NCI-H2227 treated with DMSO at 0.1 percent for 48 hours (cell line): Measurements from ENCODE around the gene PBX3.

Experiments used
- DNase-seq: peaks from one replicate; lab custom pipeline; 2025; lab: John Stamatoyannopoulos, UW

Gene PBX3

DNA sequence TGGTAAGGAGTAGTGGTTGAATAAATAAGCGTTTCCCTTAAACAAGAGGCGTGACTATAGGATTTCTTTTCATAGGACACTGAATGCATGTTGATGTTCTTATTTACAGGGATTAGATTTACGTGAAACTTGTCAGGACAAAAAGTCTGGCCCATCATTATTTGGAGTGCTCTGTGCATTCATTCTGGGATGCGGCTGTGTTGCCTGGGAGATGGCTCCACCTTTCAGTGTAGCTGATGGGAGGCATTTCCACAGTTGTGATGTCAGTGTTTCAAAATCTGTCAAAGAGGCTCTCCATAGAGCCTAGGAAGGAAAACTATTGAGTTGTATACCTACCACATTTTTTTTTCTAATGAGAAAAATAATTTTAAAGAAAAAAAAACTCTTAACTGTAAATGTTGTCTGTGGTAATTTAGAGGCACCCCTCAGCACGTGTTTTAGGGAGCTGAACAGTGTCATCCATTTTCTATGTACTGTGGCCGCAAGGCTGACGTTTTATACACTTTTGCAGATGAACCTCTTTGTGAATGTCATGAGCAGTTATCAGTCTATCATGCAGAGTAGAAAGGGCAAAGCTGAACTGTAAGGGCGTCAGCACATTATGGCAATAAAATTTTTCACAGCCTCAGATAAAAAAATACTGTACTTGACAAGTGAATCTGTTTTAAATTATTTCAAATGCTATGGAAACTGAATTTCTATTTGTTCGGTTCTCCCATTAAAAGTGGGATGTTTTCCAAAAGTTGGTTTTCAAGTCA is 202.7 kb downstream of the PBX3 start:
- no peak for DNase-seq

DNA sequence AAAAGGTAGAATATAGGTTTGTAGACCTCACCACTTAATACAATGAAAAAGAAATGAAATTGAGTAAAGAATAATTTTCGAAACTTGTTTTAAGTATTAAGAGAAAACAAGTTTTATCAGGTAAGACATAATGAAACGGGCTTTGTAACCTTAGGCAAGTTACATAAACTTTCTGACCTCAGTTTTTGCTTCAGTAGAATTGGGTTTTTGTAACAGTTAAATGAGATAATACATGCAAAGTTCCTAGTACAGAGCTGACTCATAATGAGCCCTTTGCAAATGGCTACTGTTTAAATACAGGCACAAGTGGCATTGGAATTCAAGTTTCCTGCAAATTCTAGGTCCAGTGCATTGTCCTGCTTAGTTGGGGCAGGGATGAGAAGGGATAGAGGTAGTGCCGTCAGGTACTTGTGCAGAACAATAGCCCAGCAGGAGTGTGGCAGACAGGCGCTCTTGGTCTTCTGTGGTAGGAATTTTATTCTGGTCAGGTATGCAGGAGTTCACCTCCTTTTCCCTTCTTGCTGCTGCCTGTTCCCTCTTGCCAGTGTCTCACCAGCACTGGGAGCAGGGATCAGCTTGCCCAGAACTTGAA is 203.8 kb downstream of the PBX3 start:
- no peak for DNase-seq

DNA sequence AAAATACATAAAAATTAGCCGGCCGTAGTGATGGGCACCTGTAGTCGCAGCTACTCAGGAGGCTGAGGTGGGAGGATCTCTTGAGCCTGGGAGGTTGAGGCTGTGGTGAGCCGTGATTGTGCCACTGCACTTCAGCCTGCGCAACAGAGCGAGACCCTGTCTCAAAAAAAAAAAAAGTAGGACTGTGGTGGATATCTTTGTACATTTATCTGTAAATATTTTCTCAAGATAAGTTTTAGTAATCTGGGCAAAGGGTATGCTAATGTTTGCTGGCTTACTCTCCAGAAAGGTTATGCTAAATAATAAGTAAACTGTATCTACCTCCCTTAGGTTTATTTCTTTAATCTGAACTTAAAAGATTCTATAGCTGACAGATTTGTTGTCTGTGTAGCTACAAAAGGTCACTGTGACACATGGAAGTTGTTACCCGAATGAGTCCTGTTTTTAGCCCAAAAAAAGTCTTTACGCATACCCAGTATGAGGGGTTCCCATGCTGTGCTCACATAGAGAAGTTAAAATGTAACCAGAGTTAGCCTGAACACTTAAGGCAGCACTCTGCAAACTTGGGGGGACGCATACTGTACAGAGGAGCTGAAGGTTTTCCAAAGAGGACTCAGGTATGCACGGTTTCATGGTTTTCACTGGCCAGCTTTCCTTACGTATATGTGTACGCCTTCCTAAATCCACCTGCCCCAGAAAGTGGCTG is 206.3 kb downstream of the PBX3 start:
- no peak for DNase-seq

DNA sequence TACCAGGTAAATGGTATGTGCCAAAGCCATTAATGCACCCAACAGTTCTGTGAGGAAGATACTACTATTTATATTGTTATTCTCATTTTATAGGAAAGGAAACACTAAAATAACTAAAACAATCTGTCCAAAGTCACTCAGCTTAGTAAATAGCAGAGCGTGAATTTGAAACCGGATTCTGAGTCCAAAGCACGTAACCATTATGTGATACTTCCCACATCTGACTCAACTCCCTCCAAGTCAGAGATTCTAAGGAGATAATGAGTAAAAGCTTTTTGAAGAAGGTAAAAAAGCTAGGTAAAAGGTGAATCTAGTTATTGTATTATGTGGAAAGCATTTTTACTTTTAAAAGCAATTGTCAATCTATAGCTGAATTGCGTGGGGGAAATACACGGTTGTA is 208.9 kb downstream of the PBX3 start:
- no peak for DNase-seq

DNA sequence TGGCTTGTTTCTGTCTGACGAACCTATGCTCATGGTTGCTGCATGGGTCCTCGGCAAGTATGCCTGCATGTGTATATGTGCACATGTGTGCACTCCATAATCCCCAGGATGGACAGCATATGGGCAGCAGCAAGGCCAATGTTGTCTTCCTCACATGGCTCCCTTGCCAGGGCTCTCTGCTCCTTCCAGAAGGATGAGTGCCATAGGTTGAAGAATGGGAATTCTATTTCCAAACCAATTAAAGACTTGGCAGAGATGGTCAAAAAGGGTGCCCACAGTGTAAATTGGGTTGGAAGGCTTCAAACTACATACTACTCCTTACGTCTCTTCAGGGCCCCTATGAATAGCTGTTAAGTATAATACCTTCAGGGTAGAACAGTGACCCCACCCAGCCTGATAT is 212.1 kb downstream of the PBX3 start:
- DNase-seq: no peak

DNA sequence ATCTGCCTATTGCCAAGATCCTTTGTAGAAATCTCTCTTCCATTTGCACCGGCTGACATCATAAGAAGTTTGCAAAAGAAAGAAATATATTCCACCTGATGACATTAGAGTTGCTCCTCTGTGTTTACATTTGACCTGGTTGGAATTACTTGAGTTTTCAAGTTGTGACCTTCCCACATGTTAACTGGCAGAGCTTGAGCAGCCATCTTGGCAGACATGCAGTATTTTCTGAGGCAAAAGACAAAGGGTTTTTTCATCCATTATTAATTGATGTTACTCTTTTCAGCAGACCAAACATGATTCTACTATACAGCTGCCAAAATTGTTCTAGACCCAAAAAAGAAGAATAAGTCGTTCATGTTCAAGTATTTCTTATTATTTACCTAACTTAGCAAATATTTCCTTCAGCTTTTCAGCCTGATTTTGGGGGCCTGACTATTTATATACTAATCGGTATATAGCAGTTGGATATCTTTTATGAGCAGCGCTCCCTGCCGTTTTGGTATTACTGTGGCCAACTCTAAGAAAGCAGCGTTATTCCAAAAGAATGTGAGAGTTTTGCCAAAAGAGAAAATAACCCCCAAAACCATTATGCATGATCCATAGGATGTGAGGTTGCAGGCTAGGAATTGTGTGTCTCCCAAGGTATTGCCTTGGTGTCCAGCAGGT is 212.9 kb downstream of the PBX3 start:
- DNase-seq: no peak

DNA sequence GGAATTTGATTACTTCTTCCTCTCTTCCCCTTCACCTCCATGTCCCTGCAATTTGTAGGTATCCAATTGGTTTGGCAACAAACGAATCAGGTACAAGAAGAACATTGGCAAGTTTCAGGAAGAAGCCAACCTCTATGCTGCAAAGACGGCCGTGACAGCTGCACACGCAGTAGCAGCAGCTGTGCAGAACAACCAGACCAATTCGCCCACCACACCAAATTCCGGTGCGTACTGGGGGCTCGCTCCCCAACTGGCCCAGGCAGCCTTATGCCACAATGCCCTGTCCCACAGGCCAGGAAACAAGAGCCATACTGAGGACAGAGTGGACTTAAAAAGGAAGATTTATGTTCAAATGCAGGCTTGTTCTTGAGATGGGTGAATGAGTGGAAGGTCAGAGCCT is 213.5 kb downstream of the PBX3 start:
- DNase-seq: no peak

DNA sequence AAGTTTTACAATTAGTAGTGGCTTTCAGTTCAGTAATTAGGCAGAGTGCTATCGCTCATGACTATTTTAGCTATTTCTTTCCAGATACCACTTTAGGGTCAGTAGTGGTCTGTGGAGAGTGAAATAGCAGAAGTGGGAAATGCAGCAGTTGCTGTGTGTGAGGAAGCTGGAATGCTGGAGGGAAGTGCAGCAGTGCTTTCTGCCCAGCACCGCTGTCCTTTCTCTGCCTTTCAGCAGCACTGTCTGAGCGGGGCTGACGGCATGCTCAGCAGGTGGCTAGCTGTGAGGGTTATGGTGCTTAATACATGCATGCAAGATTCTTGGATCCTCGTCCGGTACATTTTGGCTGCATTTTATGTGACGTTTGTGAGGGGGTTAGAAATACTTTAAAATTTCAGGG is 213.9 kb downstream of the PBX3 start:
- no peak for DNase-seq

DNA sequence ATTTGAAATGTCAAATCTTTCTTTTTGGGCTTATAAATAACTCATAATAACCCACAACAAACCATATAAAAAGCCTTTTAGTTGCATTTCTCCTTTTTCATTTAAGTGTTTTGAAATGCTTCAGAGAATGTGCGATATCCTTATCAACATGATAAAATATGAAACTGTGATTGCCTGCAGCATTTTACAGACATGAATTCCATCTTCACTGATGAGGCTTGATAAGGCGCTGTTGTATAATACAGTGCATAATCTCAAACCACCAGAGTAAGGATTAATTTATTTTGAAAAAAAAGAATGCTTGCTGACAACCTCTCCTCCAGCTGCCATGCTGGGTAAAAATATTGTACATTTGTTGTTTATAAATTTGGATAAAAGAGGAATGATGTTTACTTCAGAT is 216.8 kb downstream of the PBX3 start:
- DNase-seq: no peak

DNA sequence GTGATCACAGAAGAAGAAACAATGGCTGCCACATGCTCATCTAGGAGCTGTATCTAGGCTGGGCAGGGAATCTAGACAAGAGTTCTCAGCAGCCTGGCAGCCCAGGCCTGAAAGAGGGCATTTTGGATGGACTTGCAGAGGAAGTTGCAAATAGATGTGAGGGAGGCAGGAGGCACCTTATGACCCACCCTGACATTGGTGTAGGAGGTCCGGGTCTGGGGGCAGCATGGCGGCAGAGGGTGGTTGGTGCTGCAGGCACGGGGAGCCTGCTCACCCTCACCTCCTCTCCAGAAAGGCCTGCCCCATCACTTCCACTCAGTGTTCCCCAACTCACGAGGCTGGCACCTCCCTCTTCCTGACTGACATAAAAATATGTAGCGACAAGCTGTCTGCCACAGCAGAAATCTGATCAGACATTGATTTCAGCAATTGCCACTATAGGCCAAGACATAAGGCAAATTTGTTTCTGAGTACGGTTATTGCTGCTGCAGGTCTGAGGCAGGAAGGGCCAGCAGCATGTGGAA is 217.6 kb downstream of the PBX3 start:
- DNase-seq: no peak

DNA sequence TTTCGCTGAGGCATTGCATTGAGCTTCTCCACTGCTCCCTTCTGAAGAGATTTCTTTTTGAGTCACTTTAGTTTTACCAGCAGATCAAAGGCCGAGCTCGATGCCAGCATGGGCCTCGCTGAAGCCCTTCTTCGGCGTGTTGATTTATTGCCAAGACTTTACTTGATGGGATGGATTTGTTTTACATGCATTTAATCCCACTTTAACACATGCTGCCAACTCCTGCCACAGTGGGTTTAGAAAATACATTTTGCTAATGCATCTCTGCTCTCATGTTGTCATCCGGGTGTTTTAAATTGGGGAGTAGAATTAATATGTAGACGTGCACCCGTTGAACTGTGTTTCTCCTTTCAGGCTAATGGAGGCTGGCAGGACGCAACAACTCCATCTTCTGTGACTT is 218.3 kb downstream of the PBX3 start:
- no peak for DNase-seq

DNA sequence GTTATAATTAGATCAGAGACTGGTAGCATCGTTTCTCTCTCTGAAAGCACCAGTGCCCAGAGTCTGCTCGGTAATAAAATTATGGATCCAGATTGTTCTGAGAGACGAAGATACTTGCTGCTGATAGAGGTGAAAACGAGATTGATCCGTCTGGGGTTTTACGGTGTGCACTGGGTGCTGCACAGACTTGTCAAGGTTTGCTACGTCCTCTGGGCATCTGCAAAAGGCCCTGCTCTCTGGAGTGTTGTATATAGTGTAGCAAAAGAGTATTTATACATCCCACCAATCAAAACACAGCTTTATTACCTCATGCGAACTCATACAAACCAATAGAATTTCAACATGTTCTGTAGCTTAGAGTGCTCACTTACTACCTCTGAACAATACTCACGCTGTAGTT is 219.3 kb downstream of the PBX3 start:
- no peak for DNase-seq

DNA sequence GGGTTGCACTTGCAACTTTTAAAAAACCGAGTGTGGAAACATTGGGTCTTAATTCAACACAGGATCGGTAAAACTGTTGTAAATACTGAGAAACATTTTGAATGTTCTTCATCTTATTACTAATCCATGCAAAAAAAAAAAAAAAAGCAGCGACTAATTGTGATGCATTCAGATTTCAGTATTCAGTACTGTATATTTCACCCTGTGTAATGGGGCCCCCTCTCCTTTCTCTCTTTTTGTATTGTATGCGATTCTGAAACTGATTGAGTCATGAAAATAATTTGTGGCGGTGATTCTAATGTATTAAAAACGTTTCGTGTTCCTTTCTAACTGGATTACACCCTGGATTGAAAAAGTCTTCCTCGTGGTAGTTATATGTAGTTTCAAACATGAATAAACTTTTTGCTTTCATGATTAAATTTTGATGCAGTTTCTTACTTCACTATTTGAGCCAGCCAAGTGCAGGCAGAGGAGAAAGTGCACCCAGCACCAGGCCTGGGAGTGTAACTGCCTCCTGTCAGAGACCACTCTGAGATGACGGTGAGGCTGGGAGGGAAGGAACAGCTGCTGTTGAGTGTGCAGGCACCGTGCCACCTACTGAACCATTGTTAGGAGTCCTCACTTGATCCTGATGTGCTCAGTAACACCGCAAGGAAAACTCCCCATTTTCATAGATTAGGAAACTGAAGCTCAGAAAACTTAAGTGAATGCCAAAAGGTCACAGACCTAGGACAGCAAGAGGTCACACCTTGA is 220.0 kb downstream of the PBX3 start:
- no peak for DNase-seq

DNA sequence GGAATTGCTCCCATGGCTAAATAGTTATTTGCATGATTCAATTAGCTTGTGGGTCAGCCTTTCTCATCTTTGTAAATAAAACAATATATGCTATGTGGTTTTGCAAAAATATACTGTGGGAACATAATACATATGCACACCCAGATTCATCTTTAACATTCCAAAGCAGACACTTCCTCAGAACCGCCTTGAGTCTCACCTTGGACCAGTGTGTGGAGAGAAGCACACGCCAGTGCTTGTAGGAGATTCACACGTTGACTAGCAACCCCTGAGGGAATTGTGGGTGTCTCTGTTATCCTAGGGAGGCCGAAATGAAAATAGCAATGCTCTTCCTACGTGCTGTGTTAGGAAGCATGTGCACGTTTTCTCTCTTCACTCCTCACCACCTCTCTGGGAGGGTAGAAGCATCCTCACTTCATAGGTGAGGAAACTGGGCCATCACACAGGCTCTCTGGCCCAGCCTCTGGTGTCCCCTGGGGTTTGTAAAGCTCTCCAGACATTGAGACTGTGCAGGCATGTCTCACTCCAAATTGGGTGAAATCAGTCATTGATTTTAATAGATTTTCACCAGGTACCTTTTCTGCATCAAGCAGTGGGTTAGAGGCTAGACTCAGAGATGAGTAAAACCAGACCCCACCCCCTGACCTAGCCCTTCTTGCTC is 221.7 kb downstream of the PBX3 start:
- DNase-seq: no peak

DNA sequence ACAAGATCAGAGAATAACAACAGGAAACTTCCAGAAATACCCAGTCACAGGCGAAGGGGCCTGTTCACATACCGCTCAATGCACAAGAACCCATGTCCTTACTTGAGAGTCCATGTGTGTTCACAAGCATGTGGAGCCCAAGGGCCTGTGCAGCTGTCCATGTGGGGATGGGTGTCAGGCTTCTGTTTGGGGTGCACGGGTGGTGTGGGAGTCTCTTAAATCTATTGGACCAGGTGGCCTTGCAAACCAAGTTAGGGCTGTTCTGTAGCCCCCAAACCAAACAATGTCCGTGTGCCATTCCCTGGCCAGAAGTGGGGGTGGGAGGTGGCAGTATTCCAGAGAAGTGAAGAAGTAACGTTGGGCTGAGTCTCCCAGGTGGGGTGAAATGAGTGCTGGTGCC is 222.3 kb downstream of the PBX3 start:
- DNase-seq: no peak

DNA sequence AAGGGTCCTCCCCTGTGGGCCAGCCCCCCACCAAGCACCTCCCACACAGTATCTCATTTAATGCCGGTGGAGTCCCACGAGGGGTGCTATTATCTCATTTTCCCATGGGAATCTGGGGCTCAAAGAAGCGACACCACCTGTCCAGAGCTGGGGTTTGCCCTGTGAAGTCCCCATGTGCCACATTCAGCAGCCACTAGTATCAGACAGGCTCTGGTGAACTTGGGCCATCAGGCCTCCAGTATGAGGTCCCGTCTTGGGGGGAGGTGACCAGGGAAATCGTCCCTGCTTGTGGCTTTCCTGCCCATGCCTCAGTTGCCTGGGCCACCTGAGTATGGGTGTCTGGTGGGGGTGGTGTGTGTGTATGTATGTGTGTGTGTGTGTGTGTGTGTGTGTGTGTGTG is 222.7 kb downstream of the PBX3 start:
- DNase-seq: no peak

DNA sequence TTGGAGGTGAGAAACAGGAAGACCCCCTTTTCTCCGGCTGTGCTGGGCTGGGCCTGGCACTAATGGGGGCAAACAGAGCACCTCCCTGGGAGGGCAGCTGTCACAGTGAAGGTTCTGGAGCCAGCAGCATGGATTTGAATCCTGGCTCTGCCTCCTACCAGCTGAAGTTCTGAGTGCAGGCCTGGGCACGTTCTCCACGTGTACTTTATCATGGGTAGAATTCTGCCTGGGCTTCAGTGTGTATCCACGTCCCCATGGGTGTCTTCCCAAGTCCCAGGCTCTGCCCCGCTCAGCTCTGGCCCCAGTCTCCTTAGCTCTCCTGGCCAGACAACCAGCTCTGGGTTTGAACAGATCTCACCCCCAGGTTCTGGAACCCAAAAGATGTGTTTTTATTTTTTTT is 223.2 kb downstream of the PBX3 start:
- no peak for DNase-seq

DNA sequence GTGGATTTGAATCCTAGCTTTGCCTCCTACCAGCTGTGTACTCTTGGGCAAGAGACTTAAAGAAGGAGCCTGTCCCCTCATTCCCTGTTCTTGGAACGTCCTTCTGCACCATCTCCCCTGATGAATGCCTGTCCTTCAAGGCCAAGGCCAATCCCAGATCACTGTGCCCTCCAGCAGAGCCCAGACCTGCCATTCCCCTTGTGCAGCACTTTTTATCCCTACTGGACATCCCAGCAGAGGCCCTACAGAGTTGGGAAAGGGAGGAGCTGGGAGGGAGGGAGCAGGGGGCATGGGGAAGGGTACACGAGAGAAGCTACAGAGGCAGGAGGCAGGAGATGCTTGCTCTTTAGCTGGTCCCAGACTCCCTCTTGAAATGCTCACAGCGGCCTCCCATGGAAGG is 223.9 kb downstream of the PBX3 start:
- no peak for DNase-seq

DNA sequence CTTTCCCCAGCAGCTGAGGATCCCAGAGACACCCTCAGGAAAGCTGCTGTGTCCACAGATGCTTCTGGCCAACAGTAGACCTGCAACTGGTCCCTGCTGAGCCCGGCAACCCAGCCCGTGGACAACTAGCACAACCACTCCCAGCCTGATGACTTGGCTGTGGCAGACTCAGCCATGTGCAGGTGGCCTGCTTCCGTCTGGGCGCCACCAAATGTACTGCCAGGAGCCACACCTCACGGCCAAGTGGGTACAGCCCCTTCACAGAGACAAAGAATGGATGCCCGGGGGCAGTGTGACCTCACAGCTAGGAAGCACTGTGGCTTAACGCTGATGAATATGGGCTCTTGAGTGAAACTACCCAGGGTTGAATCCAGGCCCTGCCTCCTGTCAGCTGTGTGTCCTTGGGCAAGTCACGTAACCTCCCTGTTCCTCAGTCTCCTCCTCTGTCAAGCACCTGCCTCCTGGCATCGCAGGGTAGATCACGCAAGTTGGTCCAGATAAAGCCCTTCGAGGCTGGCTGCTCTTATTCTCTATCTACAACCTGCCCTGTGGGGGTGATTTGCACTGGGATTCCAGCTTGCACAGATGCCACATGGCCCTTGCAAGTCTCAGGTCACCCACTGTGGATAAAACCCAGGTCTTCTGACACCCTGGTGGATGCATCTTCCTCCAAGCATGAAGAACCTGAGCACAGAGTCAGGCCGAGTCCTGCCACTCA is 225.0 kb downstream of the PBX3 start:
- no peak for DNase-seq

DNA sequence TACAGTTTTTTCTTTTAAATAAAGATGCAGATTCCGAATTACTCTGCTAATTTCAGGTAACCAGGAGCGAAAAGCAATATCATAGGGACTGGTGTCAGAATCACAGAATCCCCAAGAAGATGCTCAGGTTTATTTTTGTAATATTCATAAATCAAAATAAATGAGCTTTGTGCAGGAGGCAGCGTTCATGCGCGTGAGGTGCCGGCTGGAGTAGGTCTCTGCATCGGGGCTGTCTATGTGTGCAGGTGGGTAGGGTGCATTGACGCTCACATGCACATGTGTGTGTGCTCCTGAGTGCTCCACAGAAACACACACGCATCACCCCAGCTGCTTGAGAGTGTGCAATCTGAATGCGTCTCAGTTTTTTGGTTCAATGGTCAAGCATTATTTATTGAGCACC is 226.4 kb downstream of the PBX3 start:
- DNase-seq: no peak

DNA sequence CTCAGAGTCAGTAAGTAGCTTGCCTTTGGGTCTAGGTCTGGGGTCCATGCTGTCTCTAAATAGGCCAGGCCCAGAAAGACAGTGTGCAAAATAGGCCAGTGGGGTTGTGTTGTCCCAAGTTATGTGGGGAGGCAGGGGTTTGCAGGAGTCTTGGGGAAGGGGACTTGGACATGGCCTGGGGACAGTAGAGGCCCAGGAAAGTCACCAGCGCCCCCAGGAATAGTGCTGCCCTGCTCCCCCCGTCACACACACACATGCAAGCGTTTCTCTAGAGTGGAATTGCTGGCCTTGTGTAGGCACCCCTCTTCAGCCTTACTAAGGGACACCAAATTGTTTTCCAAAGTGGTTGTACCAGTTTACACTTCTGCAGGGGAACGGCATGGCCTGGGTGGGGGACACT is 227.5 kb downstream of the PBX3 start:
- no peak for DNase-seq
